Endodermal cell (in vitro differentiated cells): ENCODE measurements around the gene PRKCB. TPM values are rescaled to one million over a fixed set of nuclear protein-coding genes. Genes with fewer than 3 reads are reported as not detected.

ENCODE experiments used
- DNase-seq: peaks from one replicate; pipeline ENCODE4 v3.0.0-alpha.2; 2017
- H3K27ac ChIP-seq: 2 replicates; pipeline ENCODE4 v1.5.1; 2013; ENCODE audit warnings: mild to moderate bottlenecking, low read depth, low read length, moderate library complexity
- H3K27me3 ChIP-seq: 2 replicates; pipeline ENCODE4 v1.6.1; 2013; ENCODE audit warnings: mild to moderate bottlenecking, low read length, moderate library complexity; ENCODE audit not compliant: insufficient read depth, control insufficient read depth, poor library complexity, severe bottlenecking
- H3K36me3 ChIP-seq: 2 replicates; pipeline ENCODE4 v1.7.0; 2013; ENCODE audit warnings: mild to moderate bottlenecking, low read length, moderate library complexity; ENCODE audit not compliant: control insufficient read depth, insufficient read depth
- H3K4me1 ChIP-seq: one replicate; pipeline ENCODE4 v1.7.0; 2013; ENCODE audit warnings: low read length; ENCODE audit not compliant: control insufficient read depth, insufficient read depth
- H3K4me3 ChIP-seq: 2 replicates; pipeline ENCODE4 v1.5.1; 2013; ENCODE audit warnings: mild to moderate bottlenecking, low read length, moderate library complexity
- H3K9ac ChIP-seq: 2 replicates; pipeline ENCODE4 v1.6.1; 2013; ENCODE audit warnings: mild to moderate bottlenecking, low read length, moderate library complexity; ENCODE audit not compliant: poor library complexity, severe bottlenecking; ENCODE audit errors: extremely low read depth
- H3K9me3 ChIP-seq: 2 replicates; pipeline ENCODE4 v1.6.1; 2013; ENCODE audit warnings: mild to moderate bottlenecking, low read length, moderate library complexity; ENCODE audit not compliant: control insufficient read depth
- H3K27ac Mint-ChIP-seq: 2 replicates; pipeline ENCODE4 v1.8.0; 2020; ENCODE audit warnings: mixed read lengths
- H3K27me3 Mint-ChIP-seq: 2 replicates; pipeline ENCODE4 v1.8.0; 2021; ENCODE audit warnings: mild to moderate bottlenecking, mixed read lengths; ENCODE audit not compliant: insufficient read depth
- H3K36me3 Mint-ChIP-seq: 2 replicates; pipeline ENCODE4 v1.8.0; 2020; ENCODE audit warnings: low read depth, mixed read lengths
- H3K4me1 Mint-ChIP-seq: 2 replicates; pipeline ENCODE4 v1.8.0; 2020; ENCODE audit warnings: mixed read lengths
- H3K4me3 Mint-ChIP-seq: 2 replicates; pipeline ENCODE4 v1.8.0; 2020; ENCODE audit warnings: mild to moderate bottlenecking, moderate library complexity, mixed read lengths
- H3K9me3 Mint-ChIP-seq: 2 replicates; pipeline ENCODE4 v1.8.0; 2020; ENCODE audit warnings: mild to moderate bottlenecking, mixed read lengths
- WGBS, 2 experiments: methylation state at CpG; one replicate each; pipeline versions ENCODE4 v1.1.5 to v1.1.7; 2013; ENCODE audit warnings: missing lambda C conversion rate in 2 of 2, mixed read lengths in 1 of 2; ENCODE audit not compliant: insufficient coverage in 1 of 2, insufficient read length in 1 of 2; 5-methylcytosine and 5-hydroxymethylcytosine counted together
- total RNA-seq, 2 donors: library from RNA; stranded (reverse); fragmentation: NEBNext Ultra II Directional in 1 of 2; extraction: Animal tissue kit (Norgen Biotek cat#: 25700) in 1 of 2; gene quantifications; 2 replicates in 1 of 2; 3 replicates in 1 of 2; pipeline ENCODE4 v1.2.1, GENCODE V29; 2021
- TF ChIP-seq, protein P1 (sequence below): fragments of 200-600 bp; sonication (generic); conservative IDR thresholded peaks from 2 replicates; pipeline ENCODE4 v1.5.0; 2021; ENCODE audit warnings: antibody characterized with exemption, mild to moderate bottlenecking

Gene PRKCB
- total RNA-seq, 2 donors from 2014 or later, result 0.38 to 1.1 TPM

DNA sequence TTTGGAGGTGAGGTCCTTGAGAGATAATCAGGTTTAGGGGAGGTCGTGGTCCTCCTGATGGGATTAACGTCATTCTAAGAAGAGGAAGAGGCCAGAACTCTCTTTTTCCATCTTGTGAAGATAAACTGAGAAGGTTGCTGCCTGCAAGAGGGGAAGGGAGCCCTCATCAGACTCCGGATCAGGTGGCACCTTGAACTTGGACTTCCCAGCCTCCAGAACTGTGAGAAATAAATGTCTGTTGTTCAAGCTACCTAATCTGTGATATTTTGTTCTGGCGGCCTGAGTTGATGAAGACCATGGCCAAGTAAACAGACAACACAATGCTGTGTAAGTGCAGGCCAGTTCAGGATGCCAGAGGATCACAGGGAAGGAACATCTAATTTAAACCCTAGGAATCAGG, 10.9 kb upstream of the PRKCB start:
- no peaks in the 10 kb centered on the region for H3K4me1 Mint-ChIP-seq

DNA sequence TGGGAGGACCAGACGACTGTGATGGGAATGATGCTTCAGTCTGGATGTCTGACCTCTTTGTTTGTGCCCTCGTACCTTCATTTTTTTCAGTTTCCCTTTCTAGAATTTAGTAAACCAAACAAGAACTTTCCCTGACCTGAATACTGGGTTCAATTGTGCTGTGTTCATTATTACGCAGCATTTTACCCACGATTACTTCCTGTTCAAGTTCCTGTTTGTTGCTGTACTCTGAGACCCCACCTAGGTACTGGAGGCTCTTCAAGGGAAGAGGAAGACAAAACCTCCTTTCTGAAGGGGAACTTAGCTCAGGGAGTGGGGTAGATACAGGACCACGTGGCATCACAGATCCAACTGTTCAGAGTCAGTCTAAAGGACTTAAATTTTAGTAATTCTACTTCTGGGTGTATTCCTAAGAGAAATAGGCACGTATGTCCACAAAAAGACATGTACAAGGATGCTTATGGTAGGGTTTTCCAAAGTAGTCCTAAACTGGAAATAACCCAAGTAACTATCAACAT, 9.2 kb upstream of the PRKCB start:
- no peak overlapping the region for H3K4me3 ChIP-seq
- no peak overlapping the region for H3K4me3 Mint-ChIP-seq
- H3K9ac ChIP-seq, result no peak overlapping the region
- TF ChIP-seq, protein P1, sequence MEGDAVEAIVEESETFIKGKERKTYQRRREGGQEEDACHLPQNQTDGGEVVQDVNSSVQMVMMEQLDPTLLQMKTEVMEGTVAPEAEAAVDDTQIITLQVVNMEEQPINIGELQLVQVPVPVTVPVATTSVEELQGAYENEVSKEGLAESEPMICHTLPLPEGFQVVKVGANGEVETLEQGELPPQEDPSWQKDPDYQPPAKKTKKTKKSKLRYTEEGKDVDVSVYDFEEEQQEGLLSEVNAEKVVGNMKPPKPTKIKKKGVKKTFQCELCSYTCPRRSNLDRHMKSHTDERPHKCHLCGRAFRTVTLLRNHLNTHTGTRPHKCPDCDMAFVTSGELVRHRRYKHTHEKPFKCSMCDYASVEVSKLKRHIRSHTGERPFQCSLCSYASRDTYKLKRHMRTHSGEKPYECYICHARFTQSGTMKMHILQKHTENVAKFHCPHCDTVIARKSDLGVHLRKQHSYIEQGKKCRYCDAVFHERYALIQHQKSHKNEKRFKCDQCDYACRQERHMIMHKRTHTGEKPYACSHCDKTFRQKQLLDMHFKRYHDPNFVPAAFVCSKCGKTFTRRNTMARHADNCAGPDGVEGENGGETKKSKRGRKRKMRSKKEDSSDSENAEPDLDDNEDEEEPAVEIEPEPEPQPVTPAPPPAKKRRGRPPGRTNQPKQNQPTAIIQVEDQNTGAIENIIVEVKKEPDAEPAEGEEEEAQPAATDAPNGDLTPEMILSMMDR, result no peak
- no peaks in the 10 kb centered on the region for H3K4me1 Mint-ChIP-seq
- no peak overlapping the region for H3K27ac ChIP-seq
- H3K36me3 ChIP-seq, result no peaks in the 10 kb centered on the region
- WGBS, 2 experiments, result 81 to 83% methylated on average over 5 to 6 of the region's 6 CpGs
- no peak for DNase-seq
- H3K9me3 ChIP-seq, result peaks cover 13% of the 10 kb centered on the region
- H3K36me3 Mint-ChIP-seq, result no peaks in the 10 kb centered on the region
- H3K27me3 ChIP-seq, result peaks cover 12% of the 10 kb centered on the region
- H3K27ac Mint-ChIP-seq, result no peak overlapping the region
- H3K9me3 Mint-ChIP-seq, result peaks cover 25% of the 10 kb centered on the region
- peaks cover 72% of the 10 kb centered on the region for H3K27me3 Mint-ChIP-seq
- H3K4me1 ChIP-seq, result no peaks in the 10 kb centered on the region

More for the DNA sequence above, 10.9 kb upstream of the PRKCB start:
- DNase-seq, result no peak
- TF ChIP-seq, protein P1, result no peak
- Histone ChIP-seq H3K27me3 (peaks cover 12% of the 10 kb centered on the region), H3K36me3 (no peaks in the 10 kb centered on the region), H3K4me1 (no peaks in the 10 kb centered on the region), H3K27ac (no peak overlapping the region), H3K4me3 (no peak overlapping the region), H3K9ac (no peak overlapping the region), H3K9me3 (peaks cover 2% of the 10 kb centered on the region)
- Mint-ChIP-seq H3K4me3 (no peak overlapping the region), H3K9me3 (peaks cover 11% of the 10 kb centered on the region), H3K27ac (no peak overlapping the region), H3K27me3 (peaks cover 59% of the 10 kb centered on the region), H3K36me3 (no peaks in the 10 kb centered on the region)
- 61 to 71% methylated on average over 4 of the region's 4 CpGs for WGBS, 2 experiments

DNA sequence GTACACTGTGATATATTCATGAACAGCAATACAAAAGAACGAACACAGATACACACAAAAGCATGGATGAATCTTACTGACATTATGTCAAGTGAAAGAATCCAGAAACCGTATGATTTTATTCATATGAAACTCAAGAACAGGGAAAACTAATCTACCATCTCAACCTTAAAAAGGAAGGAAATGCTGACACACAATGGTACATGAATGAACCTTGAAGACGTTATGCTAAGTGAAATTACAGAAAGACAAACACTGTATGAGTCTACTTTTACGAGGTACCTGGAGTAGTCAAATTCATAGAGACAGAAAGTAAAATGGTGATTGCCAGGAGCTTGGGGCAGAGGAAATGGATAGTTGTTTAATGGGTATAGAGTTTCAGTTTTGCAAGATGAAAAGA, 8.7 kb upstream of the PRKCB start:
- H3K4me1 ChIP-seq, result no peaks in the 10 kb centered on the region
- TF ChIP-seq, protein P1, result no peak
- Mint-ChIP-seq H3K9me3 (peaks cover 25% of the 10 kb centered on the region), H3K4me3 (no peak overlapping the region), H3K36me3 (no peaks in the 10 kb centered on the region), H3K27me3 (peaks cover 72% of the 10 kb centered on the region), H3K27ac (no peak overlapping the region), H3K4me1 (no peaks in the 10 kb centered on the region)
- H3K27me3 ChIP-seq, result peaks cover 12% of the 10 kb centered on the region
- 92 to 94% methylated on average over 3 to 4 of the region's 4 CpGs for WGBS, 2 experiments
- no peak for DNase-seq
- H3K9ac ChIP-seq, result no peak overlapping the region
- H3K36me3 ChIP-seq, result no peaks in the 10 kb centered on the region
- no peak overlapping the region for H3K4me3 ChIP-seq
- no peak overlapping the region for H3K27ac ChIP-seq
- peaks cover 13% of the 10 kb centered on the region for H3K9me3 ChIP-seq
